HFFc6 (cell line): ENCODE data around the gene MAN1A1. TPM values are rescaled to one million over a fixed set of nuclear protein-coding genes. Genes with fewer than 3 reads are reported as not detected.

ENCODE experiments used
- DNase-seq: peaks from one replicate; pipeline ENCODE4 v3.0.0-alpha.2; 2018
- H3K27ac Mint-ChIP-seq: 2 replicates; pipeline ENCODE4 v1.8.0; 2020; ENCODE audit warnings: mild to moderate bottlenecking, mixed read lengths
- H3K27me3 Mint-ChIP-seq: 2 replicates; pipeline ENCODE4 v1.8.0; 2021; ENCODE audit warnings: mild to moderate bottlenecking, moderate library complexity, mixed read lengths; ENCODE audit not compliant: insufficient read depth
- H3K36me3 Mint-ChIP-seq: 2 replicates; pipeline ENCODE4 v1.8.0; 2021; ENCODE audit warnings: low read depth, mixed read lengths
- H3K4me1 Mint-ChIP-seq: 2 replicates; pipeline ENCODE4 v1.8.0; 2020; ENCODE audit warnings: low read depth, mixed read lengths
- H3K4me3 Mint-ChIP-seq: 2 replicates; pipeline ENCODE4 v1.8.0; 2020; ENCODE audit warnings: mild to moderate bottlenecking, moderate library complexity, mixed read lengths
- H3K9me3 Mint-ChIP-seq: 2 replicates; pipeline ENCODE4 v1.8.0; 2020; ENCODE audit warnings: mild to moderate bottlenecking, mixed read lengths
- CTCF ChIP-seq: fragments of 200-600 bp; sonication (generic); IDR thresholded peaks from 2 replicates; pipeline ENCODE4 v1.5.0; 2021; ENCODE audit warnings: antibody characterized with exemption, mild to moderate bottlenecking
- total RNA-seq, 6 experiments: library from RNA; stranded (reverse); fragmentation: NEBNext Ultra II Directional; extraction: Animal tissue kit (Norgen Biotek cat#: 25700); gene quantifications; 2 replicates in 1 of 6; 3 replicates in 5 of 6; pipeline ENCODE4 v1.2.3, GENCODE V29; 2021

Gene MAN1A1
- total RNA-seq, 6 experiments from 2014 or later: 0.12 to 0.64 (median 0.16) TPM

- H3K27me3 Mint-ChIP-seq: peaks cover 3% of the 10 kb centered on the region
- no peak overlapping the region for H3K27ac Mint-ChIP-seq
- H3K4me3 Mint-ChIP-seq: no peak overlapping the region
- no peaks in the 10 kb centered on the region for H3K36me3 Mint-ChIP-seq
- H3K9me3 Mint-ChIP-seq: no peaks in the 10 kb centered on the region; the same call in 1 of the 2 replicates
- DNase-seq: no peak
- no peaks in the 10 kb centered on the region for H3K4me1 Mint-ChIP-seq
- TF ChIP-seq CTCF: no peak
Observed at GRCh38 chr6:119325559-119326265, 23.8 kb downstream of the MAN1A1 start.

GRCh38 chr6:119324718-119325117 lies 24.8 kb downstream of the MAN1A1 start:
- no peaks in the 10 kb centered on the region; the same call in 1 of the 2 replicates for H3K9me3 Mint-ChIP-seq
- no peaks in the 10 kb centered on the region for H3K4me1 Mint-ChIP-seq
- DNase-seq: no peak
- no peaks in the 10 kb centered on the region for H3K36me3 Mint-ChIP-seq
- no peak overlapping the region for H3K27ac Mint-ChIP-seq
- TF ChIP-seq CTCF: no peak
- peaks cover 1% of the 10 kb centered on the region for H3K27me3 Mint-ChIP-seq
- H3K4me3 Mint-ChIP-seq: no peak overlapping the region

GRCh38 chr6:119323931-119324330 lies 25.6 kb downstream of the MAN1A1 start:
- no peaks in the 10 kb centered on the region for H3K36me3 Mint-ChIP-seq
- no peak for DNase-seq
- H3K27ac Mint-ChIP-seq: no peak overlapping the region
- H3K4me1 Mint-ChIP-seq: no peaks in the 10 kb centered on the region
- no peak overlapping the region for H3K4me3 Mint-ChIP-seq
- TF ChIP-seq CTCF: no peak
- peaks cover 1% of the 10 kb centered on the region for H3K27me3 Mint-ChIP-seq
- H3K9me3 Mint-ChIP-seq: no peaks in the 10 kb centered on the region; the same call in 1 of the 2 replicates

- peaks cover 1% of the 10 kb centered on the region for H3K27me3 Mint-ChIP-seq
- no peaks in the 10 kb centered on the region for H3K36me3 Mint-ChIP-seq
- no peaks in the 10 kb centered on the region; the same call in 1 of the 2 replicates for H3K9me3 Mint-ChIP-seq
- H3K4me3 Mint-ChIP-seq: no peak overlapping the region
- no peaks in the 10 kb centered on the region for H3K4me1 Mint-ChIP-seq
- H3K27ac Mint-ChIP-seq: no peak overlapping the region
- no peak for DNase-seq
- no peak for TF ChIP-seq CTCF
Observed at GRCh38 chr6:119323478-119323877, 26.1 kb downstream of the MAN1A1 start.

- Mint-ChIP-seq H3K27me3 (peaks cover 1% of the 10 kb centered on the region), H3K36me3 (no peaks in the 10 kb centered on the region), H3K4me3 (no peak overlapping the region), H3K4me1 (no peaks in the 10 kb centered on the region), H3K9me3 (no peaks in the 10 kb centered on the region; the same call in 1 of the 2 replicates), H3K27ac (no peak overlapping the region)
- DNase-seq: no peak
- no peak for TF ChIP-seq CTCF
Observed at GRCh38 chr6:119322715-119323350, 26.7 kb downstream of the MAN1A1 start.
